ENCODE data around the gene THEM4. TPM values are rescaled to one million over a fixed set of nuclear protein-coding genes. Genes with fewer than 3 reads are reported as not detected.

THEM4 gene
- total RNA-seq, 1 donor: 9.8 TPM

DNA sequence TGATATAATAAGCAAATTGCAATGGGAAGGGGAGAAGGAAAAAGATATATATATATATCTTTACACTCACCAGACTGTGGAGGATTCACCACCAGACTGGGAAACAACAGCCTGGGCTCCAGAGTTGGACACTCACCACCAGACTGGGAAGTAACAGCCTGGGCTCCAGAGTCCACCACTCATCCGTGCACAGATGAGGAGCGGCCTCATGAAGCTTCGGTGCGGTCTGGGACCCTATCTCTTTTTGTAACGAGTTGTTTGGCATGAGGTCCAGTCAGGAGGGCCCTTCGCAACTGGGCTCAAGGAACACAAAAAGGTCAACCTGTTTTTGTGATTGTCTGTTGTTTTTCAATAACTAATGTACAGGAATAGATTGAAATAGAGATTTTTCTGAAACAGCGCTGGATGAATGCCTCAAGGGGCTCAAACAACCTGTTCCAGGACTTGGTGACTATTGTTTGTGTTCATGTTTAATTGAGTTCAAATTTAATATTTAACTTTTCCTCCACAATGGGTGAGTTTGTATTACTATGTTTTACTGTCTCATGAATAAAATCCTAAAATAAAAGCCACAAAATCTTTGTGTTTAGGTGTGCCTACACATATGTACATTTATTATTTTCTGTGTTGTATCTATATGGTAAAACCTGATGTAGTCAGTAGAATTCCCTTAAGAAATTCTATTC, 44.2 kb upstream of the THEM4 start:
- Histone ChIP-seq H3K27me3 (ENCODE audit: insufficient read depth, low read length) (no peaks in the 10 kb centered on the region), H3K4me2 (ENCODE audit: insufficient read depth, low read length) (no peak overlapping the region), H3K9me3 (ENCODE audit: low read depth, low read length) (no peaks in the 10 kb centered on the region), H3K27ac (ENCODE audit: low read depth, low read length) (no peak overlapping the region), H2AFZ (ENCODE audit: low read length) (no peak overlapping the region), H4K20me1 (ENCODE audit: insufficient read depth, low read length) (no peaks in the 10 kb centered on the region), H3K36me3 (ENCODE audit: insufficient read depth, low read length) (no peaks in the 10 kb centered on the region), H3K4me1 (ENCODE audit: insufficient read depth, low read length) (no peaks in the 10 kb centered on the region), H3K79me2 (ENCODE audit: insufficient read depth, low read length) (no peaks in the 10 kb centered on the region), H3K4me3 (ENCODE audit: insufficient read depth, low read length) (no peak overlapping the region)
- TF ChIP-seq, protein P1, sequence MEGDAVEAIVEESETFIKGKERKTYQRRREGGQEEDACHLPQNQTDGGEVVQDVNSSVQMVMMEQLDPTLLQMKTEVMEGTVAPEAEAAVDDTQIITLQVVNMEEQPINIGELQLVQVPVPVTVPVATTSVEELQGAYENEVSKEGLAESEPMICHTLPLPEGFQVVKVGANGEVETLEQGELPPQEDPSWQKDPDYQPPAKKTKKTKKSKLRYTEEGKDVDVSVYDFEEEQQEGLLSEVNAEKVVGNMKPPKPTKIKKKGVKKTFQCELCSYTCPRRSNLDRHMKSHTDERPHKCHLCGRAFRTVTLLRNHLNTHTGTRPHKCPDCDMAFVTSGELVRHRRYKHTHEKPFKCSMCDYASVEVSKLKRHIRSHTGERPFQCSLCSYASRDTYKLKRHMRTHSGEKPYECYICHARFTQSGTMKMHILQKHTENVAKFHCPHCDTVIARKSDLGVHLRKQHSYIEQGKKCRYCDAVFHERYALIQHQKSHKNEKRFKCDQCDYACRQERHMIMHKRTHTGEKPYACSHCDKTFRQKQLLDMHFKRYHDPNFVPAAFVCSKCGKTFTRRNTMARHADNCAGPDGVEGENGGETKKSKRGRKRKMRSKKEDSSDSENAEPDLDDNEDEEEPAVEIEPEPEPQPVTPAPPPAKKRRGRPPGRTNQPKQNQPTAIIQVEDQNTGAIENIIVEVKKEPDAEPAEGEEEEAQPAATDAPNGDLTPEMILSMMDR (IDR thresholded peaks at IDR 0.05; ENCODE audit: extremely low read depth, low read depth, low read length): no peak
- DNase-seq (ENCODE audit: insufficient read length, low spot score, missing footprints): peak; percentile 36

GRCh38 chr1:151952811-151953210, 43.5 kb upstream of the THEM4 start:
- Histone ChIP-seq H3K4me1 (ENCODE audit: insufficient read depth, low read length) (no peaks in the 10 kb centered on the region), H3K79me2 (ENCODE audit: insufficient read depth, low read length) (no peaks in the 10 kb centered on the region), H3K9me3 (ENCODE audit: low read depth, low read length) (no peaks in the 10 kb centered on the region), H4K20me1 (ENCODE audit: insufficient read depth, low read length) (no peaks in the 10 kb centered on the region), H3K27me3 (ENCODE audit: insufficient read depth, low read length) (no peaks in the 10 kb centered on the region), H3K27ac (ENCODE audit: low read depth, low read length) (no peak overlapping the region), H3K4me3 (ENCODE audit: insufficient read depth, low read length) (no peak overlapping the region), H2AFZ (ENCODE audit: low read length) (no peak overlapping the region), H3K36me3 (ENCODE audit: insufficient read depth, low read length) (no peaks in the 10 kb centered on the region), H3K4me2 (ENCODE audit: insufficient read depth, low read length) (no peak overlapping the region)
- DNase-seq (ENCODE audit: insufficient read length, low spot score, missing footprints): peak; percentile 22
- TF ChIP-seq, protein P1 (IDR thresholded peaks at IDR 0.05; ENCODE audit: extremely low read depth, low read depth, low read length): no peak

- no peaks in the 10 kb centered on the region for H3K27me3 ChIP-seq (ENCODE audit: insufficient read depth, low read length)
- no peaks in the 10 kb centered on the region for H3K9me3 ChIP-seq (ENCODE audit: low read depth, low read length)
- H3K79me2 ChIP-seq (ENCODE audit: insufficient read depth, low read length): no peaks in the 10 kb centered on the region
- no peak overlapping the region for H3K27ac ChIP-seq (ENCODE audit: low read depth, low read length)
- H3K4me2 ChIP-seq (ENCODE audit: insufficient read depth, low read length): no peak overlapping the region
- H4K20me1 ChIP-seq (ENCODE audit: insufficient read depth, low read length): no peaks in the 10 kb centered on the region
- peak overlapping the region; percentile 26 for H2AFZ ChIP-seq (ENCODE audit: low read length)
- no peaks in the 10 kb centered on the region for H3K36me3 ChIP-seq (ENCODE audit: insufficient read depth, low read length)
- peaks cover 14% of the 10 kb centered on the region for H3K4me1 ChIP-seq (ENCODE audit: insufficient read depth, low read length)
- DNase-seq (ENCODE audit: insufficient read length, low spot score, missing footprints): peak; percentile 8
- H3K4me3 ChIP-seq (ENCODE audit: insufficient read depth, low read length): no peak overlapping the region
- TF ChIP-seq, protein P1 (IDR thresholded peaks at IDR 0.05; ENCODE audit: extremely low read depth, low read depth, low read length): no peak
Measured at GRCh38 chr1:151949371-151950193, 40.3 kb upstream of the THEM4 start.

GRCh38 chr1:151948506-151948905, 39.2 kb upstream of the THEM4 start:
- Histone ChIP-seq H3K4me1 (ENCODE audit: insufficient read depth, low read length) (peaks cover 17% of the 10 kb centered on the region), H3K36me3 (ENCODE audit: insufficient read depth, low read length) (no peaks in the 10 kb centered on the region), H3K4me2 (ENCODE audit: insufficient read depth, low read length) (no peak overlapping the region), H3K79me2 (ENCODE audit: insufficient read depth, low read length) (no peaks in the 10 kb centered on the region), H3K27ac (ENCODE audit: low read depth, low read length) (no peak overlapping the region), H3K4me3 (ENCODE audit: insufficient read depth, low read length) (no peak overlapping the region), H3K9me3 (ENCODE audit: low read depth, low read length) (no peaks in the 10 kb centered on the region), H3K27me3 (ENCODE audit: insufficient read depth, low read length) (no peaks in the 10 kb centered on the region), H2AFZ (ENCODE audit: low read length) (no peak overlapping the region), H4K20me1 (ENCODE audit: insufficient read depth, low read length) (no peaks in the 10 kb centered on the region)
- no peak for DNase-seq (ENCODE audit: insufficient read length, low spot score, missing footprints)
- TF ChIP-seq, protein P1 (IDR thresholded peaks at IDR 0.05; ENCODE audit: extremely low read depth, low read depth, low read length): no peak

Data from osteoblast (primary cell).